IMR-90 (cell line): ENCODE results near the gene METTL1. TPM values are rescaled to one million over a fixed set of nuclear protein-coding genes. Genes with fewer than 3 reads are reported as not detected.

ENCODE experiments used
- ATAC-seq: fragments of 200-7000 bp; cut with Tn5 transposase; 2 replicates; pipeline ENCODE4 v1.9.1; 2020; ENCODE audit warnings: low read depth, mild to moderate bottlenecking, moderate library complexity
- BruUV-seq: library from RNA; stranded (reverse); fragments of 400-500 nt; replicated peaks from 2 replicates; lab custom pipeline; 2021; lab: Mats Ljungman, UMichigan
- CTCF ChIA-PET: fragments of 300-600 bp; formaldehyde crosslinking; extraction: SDS; loops from one replicate; lab custom pipeline; 2021; ENCODE audit warnings: antibody characterized with exemption; lab: Yijun Ruan, JAX
- POLR2A ChIA-PET: fragments of 300-600 bp; sonication (Branson Sonifier 250); formaldehyde crosslinking; loops from one replicate; lab custom pipeline; 2022; ENCODE audit warnings: antibody characterized with exemption; ENCODE audit not compliant: unreplicated experiment; lab: Charles Lee
- DNase-seq: peaks from one replicate; pipeline ENCODE4 v3.0.0; 2013
- H2AFZ ChIP-seq: replicated peaks from 2 replicates; pipeline ENCODE3; 2013; ENCODE audit warnings: low read length, mild to moderate bottlenecking; ENCODE audit not compliant: poor library complexity
- H2AK5ac ChIP-seq: 2 replicates; pipeline ENCODE4 v1.6.1; 2013; ENCODE audit warnings: low read depth, low read length, inconsistent platforms
- H2AK9ac ChIP-seq: replicated peaks from 2 replicates; pipeline ENCODE3; 2013; ENCODE audit warnings: mild to moderate bottlenecking, low read depth, low read length, moderate library complexity; ENCODE audit not compliant: poor library complexity
- H2BK120ac ChIP-seq: 2 replicates; pipeline ENCODE4 v1.6.1; 2013; ENCODE audit warnings: low read depth, low read length, inconsistent platforms
- H2BK15ac ChIP-seq: 3 replicates; pipeline ENCODE4 v1.6.1; 2013; ENCODE audit warnings: low read depth, low read length, inconsistent platforms
- H2BK20ac ChIP-seq: 2 replicates; pipeline ENCODE4 v1.6.1; 2013; ENCODE audit warnings: low read depth, mild to moderate bottlenecking, inconsistent platforms, low read length, moderate library complexity
- H2BK5ac ChIP-seq: 2 replicates; pipeline ENCODE4 v1.6.1; 2013; ENCODE audit warnings: mild to moderate bottlenecking, low read depth, low read length, inconsistent platforms; ENCODE audit not compliant: poor library complexity, severe bottlenecking
- H3K14ac ChIP-seq: replicated peaks from 2 replicates; pipeline ENCODE4 v1.6.1; 2013; ENCODE audit warnings: low read depth, low read length, inconsistent platforms
- H3K18ac ChIP-seq: 2 replicates; pipeline ENCODE4 v1.6.1; 2013; ENCODE audit warnings: low read depth, low read length, control low read depth
- H3K23ac ChIP-seq: 2 replicates; pipeline ENCODE4 v1.6.1; 2013; ENCODE audit warnings: low read depth, low read length, inconsistent platforms
- H3K27ac ChIP-seq: 2 replicates; pipeline ENCODE4 v1.5.1; 2013; ENCODE audit warnings: mild to moderate bottlenecking, control low read depth, low read length; ENCODE audit not compliant: insufficient read depth
- H3K27me3 ChIP-seq: 2 replicates; pipeline ENCODE4 v1.6.1; 2013; ENCODE audit warnings: low read length; ENCODE audit not compliant: control insufficient read depth, insufficient read depth
- H3K36me3 ChIP-seq: 2 replicates; pipeline ENCODE4 v1.6.1; 2013; ENCODE audit warnings: low read length, mixed read lengths; ENCODE audit not compliant: control insufficient read depth, insufficient read depth
- H3K4ac ChIP-seq: 2 replicates; pipeline ENCODE4 v1.6.1; 2013; ENCODE audit warnings: low read depth, low read length, inconsistent platforms
- H3K4me1 ChIP-seq: 2 replicates; pipeline ENCODE4 v1.6.1; 2013; ENCODE audit warnings: low read length, mixed read lengths; ENCODE audit not compliant: control insufficient read depth, insufficient read depth
- H3K4me2 ChIP-seq: 2 replicates; pipeline ENCODE4 v1.6.1; 2013; ENCODE audit warnings: low read depth, mild to moderate bottlenecking, control low read depth, low read length, moderate library complexity
- H3K4me3 ChIP-seq: 2 replicates; pipeline ENCODE4 v1.5.1; 2013; ENCODE audit warnings: low read depth, mild to moderate bottlenecking, control low read depth, low read length, moderate library complexity; ENCODE audit not compliant: insufficient read depth
- H3K56ac ChIP-seq: 2 replicates; pipeline ENCODE4 v1.6.1; 2013; ENCODE audit warnings: low read length, inconsistent platforms; ENCODE audit not compliant: insufficient read depth; ENCODE audit errors: extremely low read depth
- H3K79me1 ChIP-seq, 2 experiments: 2 replicates each; pipeline ENCODE4 v1.6.1; 2013; ENCODE audit warnings: low read length in 2 of 2, inconsistent platforms in 1 of 2, low read depth in 1 of 2
- H3K9ac ChIP-seq: 2 replicates; pipeline ENCODE4 v1.6.1; 2013; ENCODE audit warnings: low read depth, low read length, control low read depth
- H3K9me1 ChIP-seq: 2 replicates; pipeline ENCODE4 v1.6.1; 2013; ENCODE audit warnings: low read length, inconsistent platforms; ENCODE audit not compliant: insufficient read depth
- H3K9me3 ChIP-seq: 2 replicates; pipeline ENCODE4 v1.6.1; 2013; ENCODE audit warnings: low read length; ENCODE audit not compliant: control insufficient read depth, insufficient read depth
- H4K20me1 ChIP-seq: 2 replicates; pipeline ENCODE4 v1.6.1; 2013; ENCODE audit warnings: low read length, inconsistent platforms; ENCODE audit not compliant: insufficient read depth
- H4K5ac ChIP-seq: 2 replicates; pipeline ENCODE4 v1.6.1; 2013; ENCODE audit warnings: mild to moderate bottlenecking, low read depth, low read length, control low read depth
- H4K8ac ChIP-seq, 2 experiments: 2 replicates each; pipeline ENCODE4 v1.6.1; 2013; ENCODE audit warnings: low read depth in 2 of 2, low read length in 2 of 2, control low read depth in 1 of 2, inconsistent platforms in 1 of 2
- H4K91ac ChIP-seq: 2 replicates; pipeline ENCODE4 v1.6.1; 2013; ENCODE audit warnings: low read depth, low read length, inconsistent platforms; ENCODE audit not compliant: insufficient read depth
- CEBPB ChIP-seq: IDR thresholded peaks from 2 replicates; pipeline ENCODE4 v1.6.1; 2012; ENCODE audit warnings: low read depth, low read length, improper control_type of control experiment
- MXI1 ChIP-seq: IDR thresholded peaks from 2 replicates; pipeline ENCODE4 v1.6.1; 2012; ENCODE audit warnings: low read depth, mild to moderate bottlenecking, low read length, moderate library complexity, borderline replicate concordance
- POLR2A ChIP-seq: IDR thresholded peaks from 2 replicates; pipeline ENCODE4 v1.6.1; 2012; ENCODE audit warnings: mild to moderate bottlenecking, low read depth, low read length
- RAD21 ChIP-seq: IDR thresholded peaks from 2 replicates; pipeline ENCODE4 v1.6.1; 2012; ENCODE audit warnings: low read length, improper control_type of control experiment
- RFX5 ChIP-seq: IDR thresholded peaks from 2 replicates; pipeline ENCODE4 v1.8.0; 2012; ENCODE audit warnings: low read depth, mild to moderate bottlenecking, low read length, moderate library complexity
- WGBS, 2 experiments: methylation state at CpG; one replicate each; pipeline versions ENCODE4 v1.1.5 to v1.1.7; 2013; ENCODE audit warnings: missing lambda C conversion rate in 2 of 2; ENCODE audit not compliant: insufficient read length in 1 of 2; ENCODE audit errors: extremely low coverage in 2 of 2; 5-methylcytosine and 5-hydroxymethylcytosine counted together
- dilution Hi-C: fragments of 300-500 bp; cut with HindIII; formaldehyde crosslinking; loops from one replicate; pipeline ENCODE4 v1.14.3; 2018; ENCODE audit warnings: low sequenced_read_pairs; ENCODE audit not compliant: unreplicated experiment
- in situ Hi-C: fragments of 300-500 bp; cut with MboI; formaldehyde crosslinking; loops from 3 replicates; pipeline ENCODE4 v1.14.3; 2019; ENCODE audit warnings: low sequenced_read_pairs, inconsistent platforms, mixed read lengths
- intact Hi-C: fragments of 100-400 bp; cut with micrococcal nuclease; formaldehyde crosslinking; loops from 2 replicates; pipeline ENCODE4 v1.10.0; 2022
- polyA plus RNA-seq, 3 experiments: library from polyadenylated mRNA; depleted of rRNA; stranded (reverse); fragments of >200 nt; gene quantifications; 2 replicates each; pipeline ENCODE4 v1.2.3, GENCODE V29; 2012; ENCODE audit warnings: low replicate concordance in 1 of 3
- total RNA-seq: library from RNA; depleted of rRNA; stranded (reverse); fragments of >200 nt; gene quantifications from 2 replicates; pipeline ENCODE4 v1.2.3, GENCODE V29; 2012
- TF ChIP-seq, protein P1 (sequence below): conservative IDR thresholded peaks from 2 replicates; pipeline ENCODE4 v1.5.1; 2012; ENCODE audit warnings: mild to moderate bottlenecking, low read depth, low read length, improper control_type of control experiment
- TF ChIP-seq, protein P2 (sequence below): fragments of 150-350 bp; IDR thresholded peaks from 2 replicates; pipeline ENCODE4 v1.6.1; 2017; ENCODE audit warnings: mild to moderate bottlenecking, antibody characterized with exemption, low read length, low read depth

Gene METTL1
- total and polyA plus RNA-seq, 2 of the 4 experiments (the other 2 are of a cell fraction): 12.4 to 27.5 TPM

DNA sequence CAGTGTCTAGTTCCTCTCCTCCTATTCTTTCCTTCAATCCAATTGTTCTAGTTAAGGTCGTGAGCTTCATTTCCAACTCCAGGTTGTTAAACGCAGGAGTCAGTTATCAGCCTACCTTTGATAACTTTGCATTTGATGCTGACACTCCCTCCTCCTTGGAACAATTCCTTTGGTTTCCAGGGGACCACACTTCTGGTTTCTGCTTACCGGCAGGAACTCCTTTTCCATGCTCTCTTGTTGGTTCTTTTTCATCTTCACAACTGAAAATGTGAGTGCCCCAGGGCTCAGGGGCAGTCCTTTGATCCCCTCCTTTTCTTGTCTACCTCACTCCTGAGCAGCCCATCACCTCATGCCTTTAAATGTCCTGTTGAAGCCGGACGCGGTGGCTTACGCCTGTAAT lies 5.5 kb upstream of the METTL1 start:
- POLR2A ChIA-PET: no interaction called here
- no peak overlapping the region for H3K4ac ChIP-seq
- CTCF ChIA-PET: no interaction called here

More for the DNA sequence above, 5.5 kb upstream of the METTL1 start:
- H3K9me1 ChIP-seq: 0 out of 2 replicates have a peak, but pooled peaks cover 3% of the 10 kb centered on the region
- no peak overlapping the region for H4K8ac ChIP-seq
- peaks cover 6 to 21% of the 10 kb centered on the region in 2 experiments; a peak in 3 of 4 replicates for H3K79me1 ChIP-seq
- no peak overlapping the region for H4K91ac ChIP-seq
- no peak overlapping the region for H2BK20ac ChIP-seq
- in situ Hi-C loops (no loop called here), dilution Hi-C loops (no loop called here), intact Hi-C loops (no loop called here)
- no peak overlapping the region for H3K56ac ChIP-seq
- no peak overlapping the region for H2AK9ac ChIP-seq
- H2BK15ac ChIP-seq: no peak overlapping the region
- DNase-seq (no peak), ATAC-seq (no peak)
- no peak overlapping the region for H2BK5ac ChIP-seq
- H3K4me1 ChIP-seq: no peaks in the 10 kb centered on the region
- H2BK120ac ChIP-seq: no peak overlapping the region
- no peaks in the 10 kb centered on the region for H3K27me3 ChIP-seq
- H3K4me2 ChIP-seq: no peak overlapping the region
- no peak overlapping the region for H3K27ac ChIP-seq
- no peak overlapping the region for H2AFZ ChIP-seq
- TF ChIP-seq POLR2A: no peak
- no peak for TF ChIP-seq CEBPB
- TF ChIP-seq, protein P1, sequence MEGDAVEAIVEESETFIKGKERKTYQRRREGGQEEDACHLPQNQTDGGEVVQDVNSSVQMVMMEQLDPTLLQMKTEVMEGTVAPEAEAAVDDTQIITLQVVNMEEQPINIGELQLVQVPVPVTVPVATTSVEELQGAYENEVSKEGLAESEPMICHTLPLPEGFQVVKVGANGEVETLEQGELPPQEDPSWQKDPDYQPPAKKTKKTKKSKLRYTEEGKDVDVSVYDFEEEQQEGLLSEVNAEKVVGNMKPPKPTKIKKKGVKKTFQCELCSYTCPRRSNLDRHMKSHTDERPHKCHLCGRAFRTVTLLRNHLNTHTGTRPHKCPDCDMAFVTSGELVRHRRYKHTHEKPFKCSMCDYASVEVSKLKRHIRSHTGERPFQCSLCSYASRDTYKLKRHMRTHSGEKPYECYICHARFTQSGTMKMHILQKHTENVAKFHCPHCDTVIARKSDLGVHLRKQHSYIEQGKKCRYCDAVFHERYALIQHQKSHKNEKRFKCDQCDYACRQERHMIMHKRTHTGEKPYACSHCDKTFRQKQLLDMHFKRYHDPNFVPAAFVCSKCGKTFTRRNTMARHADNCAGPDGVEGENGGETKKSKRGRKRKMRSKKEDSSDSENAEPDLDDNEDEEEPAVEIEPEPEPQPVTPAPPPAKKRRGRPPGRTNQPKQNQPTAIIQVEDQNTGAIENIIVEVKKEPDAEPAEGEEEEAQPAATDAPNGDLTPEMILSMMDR: no peak
- TF ChIP-seq MXI1: no peak
- TF ChIP-seq, protein P2, sequence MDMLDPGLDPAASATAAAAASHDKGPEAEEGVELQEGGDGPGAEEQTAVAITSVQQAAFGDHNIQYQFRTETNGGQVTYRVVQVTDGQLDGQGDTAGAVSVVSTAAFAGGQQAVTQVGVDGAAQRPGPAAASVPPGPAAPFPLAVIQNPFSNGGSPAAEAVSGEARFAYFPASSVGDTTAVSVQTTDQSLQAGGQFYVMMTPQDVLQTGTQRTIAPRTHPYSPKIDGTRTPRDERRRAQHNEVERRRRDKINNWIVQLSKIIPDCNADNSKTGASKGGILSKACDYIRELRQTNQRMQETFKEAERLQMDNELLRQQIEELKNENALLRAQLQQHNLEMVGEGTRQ: no peak
- no peak for TF ChIP-seq RAD21
- TF ChIP-seq RFX5: no peak
- BruUV-seq: no TSS peak
- H3K9ac ChIP-seq: no peak overlapping the region
- H3K36me3 ChIP-seq: peaks cover 6% of the 10 kb centered on the region
- no peak overlapping the region for H3K4me3 ChIP-seq
- no peaks in the 10 kb centered on the region for H3K9me3 ChIP-seq
- H3K23ac ChIP-seq: no peak overlapping the region
- no peak overlapping the region for H2AK5ac ChIP-seq
- H4K20me1 ChIP-seq: no peaks in the 10 kb centered on the region
- H3K14ac ChIP-seq: no peak overlapping the region
- WGBS, 2 experiments: 94% methylated on average over 3 of the region's 7 CpGs; no CpG with 5 or more reads in 1 of the 2 experiments
- no peak overlapping the region for H4K5ac ChIP-seq
- H3K18ac ChIP-seq: no peak overlapping the region
